LoVo (cell line): Measurements from ENCODE around the gene TATDN2.

Experiments
- DNase-seq: peaks from one replicate; pipeline ENCODE4 v3.0.0-alpha.2; 2016; ENCODE audit warnings: low spot score

Gene TATDN2

GRCh38 chr3:10317311-10317960, 69.2 kb downstream of the TATDN2 start:
- DNase-seq, result no peak

- DNase-seq, result no peak
These were observed 69.7 kb downstream of the TATDN2 start for GRCh38 chr3:10317961-10318350.

- no peak for DNase-seq
These were observed 71.0 kb downstream of the TATDN2 start for GRCh38 chr3:10319251-10319650.

- DNase-seq, result no peak
These were observed 71.5 kb downstream of the TATDN2 start for GRCh38 chr3:10319804-10320203.

- no peak for DNase-seq
These were observed 72.0 kb downstream of the TATDN2 start for GRCh38 chr3:10320320-10320677.

GRCh38 chr3:10321630-10322351, 73.5 kb downstream of the TATDN2 start:
- no peak for DNase-seq

GRCh38 chr3:10322352-10322710, 74.1 kb downstream of the TATDN2 start:
- DNase-seq, result no peak

GRCh38 chr3:10327592-10327991, 79.3 kb downstream of the TATDN2 start:
- DNase-seq, result no peak

- DNase-seq, result no peak
These were observed 80.3 kb downstream of the TATDN2 start for GRCh38 chr3:10328460-10329071.

GRCh38 chr3:10329495-10330015, 81.3 kb downstream of the TATDN2 start:
- DNase-seq, result no peak

GRCh38 chr3:10330319-10330718, 82.1 kb downstream of the TATDN2 start:
- DNase-seq, result no peak
